Measurements from ENCODE around the gene ZDHHC5.
A peak's percentile ranks its signal among the peaks of the same experiment; 100 is the strongest.

ZDHHC5 gene

GRCh38 chr11:57668434-57668782, 494 bp downstream of the ZDHHC5 start:
- peak; percentile 45 for DNase-seq
- Histone ChIP-seq H3K79me2 (ENCODE audit: low read length) (peaks cover 52% of the 10 kb centered on the region), H3K9me3 (replicated peaks; ENCODE audit: insufficient read depth, low read length) (no peaks in the 10 kb centered on the region), H3F3A (ENCODE audit: insufficient read depth, low read length) (peaks cover 20% of the 10 kb centered on the region), H3K4me1 (ENCODE audit: low read length) (peaks cover 12% of the 10 kb centered on the region), H3K9me2 (replicated peaks; ENCODE audit: insufficient read depth, low read length) (no peaks in the 10 kb centered on the region), H3K4me2 (ENCODE audit: low read depth, low read length) (peak overlapping the region; percentile 92), H3K27me3 (replicated peaks; ENCODE audit: insufficient read depth, low read length) (no peaks in the 10 kb centered on the region), H3K27ac (ENCODE audit: low read length) (peak overlapping the region; percentile 85), H3K9ac (ENCODE audit: low read length) (peak overlapping the region; percentile 98), H4K20me1 (ENCODE audit: insufficient read depth, low read length) (0 out of 2 replicates have a peak, but pooled peaks cover 4% of the 10 kb centered on the region), H3K4me3 (ENCODE audit: low read length) (peak overlapping the region; percentile 90), H3K36me3 (replicated peaks; ENCODE audit: insufficient read depth, low read length) (0 out of 2 replicates have a peak, but pooled peaks cover 10% of the 10 kb centered on the region), H2AFZ (ENCODE audit: low read length) (peak overlapping the region; percentile 55)
- TF ChIP-seq EZH2phosphoT487 (IDR thresholded peaks at IDR 0.05; ENCODE audit: low read length): no peak
- no peak for TF ChIP-seq EZH2 (optimal IDR thresholded peaks at IDR 0.05; ENCODE audit: low read depth, low read length)
- TF ChIP-seq CTCF (IDR thresholded peaks at IDR 0.05; ENCODE audit: low read length): no peak

- peaks cover 93% of the 10 kb centered on the region for H3K79me2 ChIP-seq (ENCODE audit: low read length)
Observed at GRCh38 chr11:57674251-57674650, 6.3 kb downstream of the ZDHHC5 start.

GRCh38 chr11:57675176-57675941, 7.4 kb downstream of the ZDHHC5 start:
- no peaks in the 10 kb centered on the region for H3K9me2 ChIP-seq (replicated peaks; ENCODE audit: insufficient read depth, low read length)
- H3K79me2 ChIP-seq (ENCODE audit: low read length): peaks cover 93% of the 10 kb centered on the region
- H2AFZ ChIP-seq (ENCODE audit: low read length): no peak overlapping the region
- H3K36me3 ChIP-seq (replicated peaks; ENCODE audit: insufficient read depth, low read length): peaks cover 10% of the 10 kb centered on the region; the same call in 1 of the 2 replicates
- TF ChIP-seq EZH2phosphoT487 (IDR thresholded peaks at IDR 0.05; ENCODE audit: low read length) (no peak), EZH2 (optimal IDR thresholded peaks at IDR 0.05; ENCODE audit: low read depth, low read length) (no peak), CTCF (IDR thresholded peaks at IDR 0.05; ENCODE audit: low read length) (no peak)
- DNase-seq: no peak
- no peak overlapping the region for H3K27ac ChIP-seq (ENCODE audit: low read length)
- no peak overlapping the region for H3K4me3 ChIP-seq (ENCODE audit: low read length)
- H3K9me3 ChIP-seq (replicated peaks; ENCODE audit: insufficient read depth, low read length): no peaks in the 10 kb centered on the region
- H3F3A ChIP-seq (ENCODE audit: insufficient read depth, low read length): no peaks in the 10 kb centered on the region
- H3K27me3 ChIP-seq (replicated peaks; ENCODE audit: insufficient read depth, low read length): no peaks in the 10 kb centered on the region
- H3K4me2 ChIP-seq (ENCODE audit: low read depth, low read length): no peak overlapping the region
- H4K20me1 ChIP-seq (ENCODE audit: insufficient read depth, low read length): 0 out of 2 replicates have a peak, but pooled peaks cover 8% of the 10 kb centered on the region
- no peak overlapping the region for H3K9ac ChIP-seq (ENCODE audit: low read length)
- H3K4me1 ChIP-seq (ENCODE audit: low read length): no peaks in the 10 kb centered on the region

More at GRCh38 chr11:57674251-57674650, 6.3 kb downstream of the ZDHHC5 start:
- no peak overlapping the region for H3K4me2 ChIP-seq (ENCODE audit: low read depth, low read length)
- no peaks in the 10 kb centered on the region for H3K9me2 ChIP-seq (replicated peaks; ENCODE audit: insufficient read depth, low read length)
- H3K9me3 ChIP-seq (replicated peaks; ENCODE audit: insufficient read depth, low read length): no peaks in the 10 kb centered on the region
- H3K9ac ChIP-seq (ENCODE audit: low read length): no peak overlapping the region
- peaks cover 10% of the 10 kb centered on the region; the same call in 1 of the 2 replicates for H3K36me3 ChIP-seq (replicated peaks; ENCODE audit: insufficient read depth, low read length)
- H2AFZ ChIP-seq (ENCODE audit: low read length): no peak overlapping the region
- no peak for TF ChIP-seq EZH2 (optimal IDR thresholded peaks at IDR 0.05; ENCODE audit: low read depth, low read length)
- TF ChIP-seq EZH2phosphoT487 (IDR thresholded peaks at IDR 0.05; ENCODE audit: low read length): no peak
- TF ChIP-seq CTCF (IDR thresholded peaks at IDR 0.05; ENCODE audit: low read length): no peak
- H3F3A ChIP-seq (ENCODE audit: insufficient read depth, low read length): no peaks in the 10 kb centered on the region
- H3K4me3 ChIP-seq (ENCODE audit: low read length): no peak overlapping the region
- H4K20me1 ChIP-seq (ENCODE audit: insufficient read depth, low read length): 0 out of 2 replicates have a peak, but pooled peaks cover 8% of the 10 kb centered on the region
- peaks cover 3% of the 10 kb centered on the region for H3K4me1 ChIP-seq (ENCODE audit: low read length)
- H3K27me3 ChIP-seq (replicated peaks; ENCODE audit: insufficient read depth, low read length): no peaks in the 10 kb centered on the region
- DNase-seq: no peak
- no peak overlapping the region for H3K27ac ChIP-seq (ENCODE audit: low read length)

All from MM.1S (cell line).